GM12878 (cell line): ENCODE results near the gene WHRN.

Experiments
- EP300 ChIP-seq, 2 experiments: fragments of 150-350 bp in 1 of 2; IDR thresholded peaks; 2 replicates each; pipeline ENCODE4 v1.6.1; 2011 to 2012; ENCODE audit warnings: low read depth in 2 of 2, low read length in 2 of 2, borderline replicate concordance in 1 of 2, improper control_type of control experiment in 1 of 2, inconsistent platforms in 1 of 2; ENCODE audit not compliant: control insufficient read depth in 1 of 2
- EZH2 ChIP-seq: IDR thresholded peaks from 2 replicates; pipeline ENCODE4 v1.6.1; 2012; ENCODE audit warnings: low read depth, mild to moderate bottlenecking, control low read depth, inconsistent platforms, low read length, borderline replicate concordance; ENCODE audit not compliant: control insufficient read depth
- FOXM1 ChIP-seq: IDR thresholded peaks from 2 replicates; pipeline ENCODE4 v1.6.1; 2012; ENCODE audit warnings: low read depth, mild to moderate bottlenecking, inconsistent platforms, low read length, moderate library complexity
- KAT2A ChIP-seq: conservative IDR thresholded peaks from 2 replicates; pipeline ENCODE4 v1.6.1; 2011; ENCODE audit warnings: low read depth, low read length; ENCODE audit not compliant: control insufficient read depth
- POLR2A ChIP-seq: IDR thresholded peaks from 2 replicates; pipeline ENCODE4 v1.6.1; 2011; ENCODE audit warnings: low read depth, mild to moderate bottlenecking, low read length
- SUZ12 ChIP-seq: fragments of 200-600 bp; sonication (generic); IDR thresholded peaks from one replicate; pipeline ENCODE4 v1.6.1; 2018; ENCODE audit warnings: antibody characterized with exemption, mild to moderate bottlenecking; ENCODE audit not compliant: unreplicated experiment

GRCh38 chr9:114431770-114432169 lies 73.5 kb downstream of the WHRN start:
- TF ChIP-seq KAT2A: no peak
- no peak for TF ChIP-seq SUZ12
- no peak for TF ChIP-seq POLR2A
- no peak for TF ChIP-seq FOXM1
- no peak for TF ChIP-seq EP300 (IDR thresholded peaks at IDR 0.05; ENCODE audit: borderline replicate concordance in 1 of 2, control insufficient read depth in 1 of 2, low read depth in 2 of 2, low read length in 2 of 2)
- no peak for TF ChIP-seq EZH2
